Measurements from ENCODE around the gene PLLP.
"Not testable (repeated sequence)": the region's sequence is repeated elsewhere in the genome, so short reads cannot be mapped to it uniquely, and the experiment has no call there.

The PLLP gene

DNA sequence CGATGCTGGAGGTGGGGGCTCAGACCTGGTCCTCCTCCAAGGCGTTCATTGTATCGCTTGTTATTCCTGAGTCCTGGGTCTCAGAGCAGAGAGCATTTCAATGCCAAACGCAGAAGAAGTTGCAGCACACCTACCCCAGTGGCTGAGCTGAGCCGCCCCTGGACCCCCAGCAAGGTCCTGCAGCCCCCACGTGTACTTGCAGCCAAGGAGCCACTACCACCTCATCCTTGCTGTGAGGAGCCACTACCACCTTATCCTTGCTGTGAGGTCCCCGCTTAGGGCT is 13.5 kb downstream of the PLLP start:
- DNase-seq: no peak

DNA sequence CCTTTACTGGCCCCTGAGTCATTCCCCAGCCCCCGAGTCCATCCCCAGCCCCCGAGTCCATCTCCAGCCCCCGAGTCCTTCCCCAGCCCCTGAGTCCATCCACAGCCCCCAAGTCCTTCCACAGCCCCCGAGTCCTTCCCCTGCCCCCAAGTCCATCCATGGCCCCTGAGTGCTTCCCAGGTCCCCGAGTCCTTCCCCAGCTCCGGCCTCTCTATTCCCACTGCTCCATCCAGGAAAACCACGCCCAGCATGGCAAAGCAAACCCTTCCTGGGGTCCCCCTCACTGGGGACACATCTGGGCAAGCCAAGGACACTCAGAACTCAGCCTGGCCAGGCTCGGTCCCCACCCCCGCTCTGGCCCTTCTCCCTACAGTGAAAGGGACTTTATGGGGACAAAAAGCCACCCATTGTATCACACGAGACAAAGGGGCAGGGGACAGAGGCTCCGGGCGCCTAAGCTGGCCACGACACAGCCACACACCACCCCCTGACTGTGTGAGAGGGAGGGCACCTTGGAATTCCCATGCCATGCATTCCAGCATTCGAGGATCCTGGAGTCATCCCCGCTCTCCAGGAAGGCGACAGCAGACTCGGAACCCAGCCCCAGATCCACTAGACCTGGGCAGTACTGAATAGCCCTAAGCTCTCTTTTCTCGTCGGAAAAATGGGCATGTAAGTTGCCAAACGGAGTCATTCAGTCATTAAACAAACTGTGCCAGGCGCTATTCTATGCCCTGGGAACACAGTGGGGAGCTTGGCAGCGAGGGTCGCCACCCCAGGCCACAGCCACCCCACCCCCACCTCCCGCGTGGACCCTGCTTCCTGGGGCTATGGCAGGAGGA is 14.0 kb downstream of the PLLP start:
- DNase-seq: no peak

DNA sequence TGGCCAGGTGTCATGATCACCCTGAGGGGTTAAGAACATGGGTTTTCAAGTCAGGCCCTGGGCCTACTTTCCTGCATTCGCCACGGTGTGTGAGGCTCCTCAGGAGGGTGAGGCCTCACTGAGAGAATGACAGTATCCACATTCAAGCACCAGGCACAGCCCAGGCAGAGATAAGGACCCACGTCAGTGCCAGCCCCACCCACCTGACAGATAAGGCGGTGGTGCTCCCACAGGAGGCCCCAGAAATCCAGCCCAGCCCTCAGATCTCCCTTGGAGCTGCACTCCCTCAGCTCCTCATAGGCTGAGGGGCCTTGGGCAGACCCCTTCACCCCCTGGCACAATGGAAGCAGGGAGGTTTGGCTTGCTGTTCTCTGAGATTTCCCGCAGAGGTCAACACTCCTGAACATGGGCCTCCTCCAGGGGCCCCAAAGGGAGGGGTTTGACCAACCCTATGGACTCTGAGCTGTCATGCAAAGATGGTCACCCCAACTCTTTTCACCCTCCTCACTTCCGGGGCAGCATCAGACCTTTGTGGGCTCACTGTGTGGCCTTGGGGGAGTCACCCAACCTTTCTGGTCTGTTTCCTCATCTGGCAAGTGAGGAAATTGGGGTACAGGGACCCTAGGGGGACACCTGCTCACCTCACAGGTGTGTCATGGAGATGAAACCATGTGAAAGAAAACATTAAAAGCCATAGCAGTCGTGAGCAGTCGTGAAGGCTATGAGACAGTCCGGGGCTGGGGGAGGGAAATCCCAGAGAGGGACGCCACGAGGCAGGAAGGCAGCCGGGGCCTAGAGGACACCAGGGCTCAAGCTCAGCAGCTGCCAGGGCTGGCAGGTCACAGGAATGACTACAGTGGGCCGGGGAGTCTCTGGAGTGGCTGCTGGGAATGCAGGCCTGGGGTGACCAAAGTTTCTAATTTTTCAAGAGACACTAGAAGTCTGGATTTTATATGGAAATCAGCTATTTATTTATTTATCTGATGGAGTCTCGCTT is 15.4 kb downstream of the PLLP start:
- no peak for DNase-seq

DNA sequence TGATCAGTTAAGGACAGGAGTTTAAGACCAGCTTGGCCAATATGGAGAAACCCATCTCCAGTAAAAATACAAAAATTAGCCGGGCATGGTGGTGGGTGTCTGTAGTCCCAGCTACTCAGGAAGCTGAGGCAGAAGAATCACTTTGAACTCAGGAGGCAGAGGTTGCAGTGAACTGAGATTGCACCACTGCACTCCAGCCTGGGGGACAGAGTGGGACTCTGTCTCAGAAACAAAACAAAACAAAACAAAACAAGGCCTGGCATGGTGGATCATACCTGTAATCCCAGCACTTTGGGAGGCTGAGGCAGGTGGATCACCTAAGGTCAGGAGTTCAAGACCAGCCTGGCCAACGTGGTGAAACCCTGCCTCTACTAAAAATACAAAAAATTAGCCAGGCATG is 17.1 kb downstream of the PLLP start:
- not testable (repeated sequence) for DNase-seq

DNA sequence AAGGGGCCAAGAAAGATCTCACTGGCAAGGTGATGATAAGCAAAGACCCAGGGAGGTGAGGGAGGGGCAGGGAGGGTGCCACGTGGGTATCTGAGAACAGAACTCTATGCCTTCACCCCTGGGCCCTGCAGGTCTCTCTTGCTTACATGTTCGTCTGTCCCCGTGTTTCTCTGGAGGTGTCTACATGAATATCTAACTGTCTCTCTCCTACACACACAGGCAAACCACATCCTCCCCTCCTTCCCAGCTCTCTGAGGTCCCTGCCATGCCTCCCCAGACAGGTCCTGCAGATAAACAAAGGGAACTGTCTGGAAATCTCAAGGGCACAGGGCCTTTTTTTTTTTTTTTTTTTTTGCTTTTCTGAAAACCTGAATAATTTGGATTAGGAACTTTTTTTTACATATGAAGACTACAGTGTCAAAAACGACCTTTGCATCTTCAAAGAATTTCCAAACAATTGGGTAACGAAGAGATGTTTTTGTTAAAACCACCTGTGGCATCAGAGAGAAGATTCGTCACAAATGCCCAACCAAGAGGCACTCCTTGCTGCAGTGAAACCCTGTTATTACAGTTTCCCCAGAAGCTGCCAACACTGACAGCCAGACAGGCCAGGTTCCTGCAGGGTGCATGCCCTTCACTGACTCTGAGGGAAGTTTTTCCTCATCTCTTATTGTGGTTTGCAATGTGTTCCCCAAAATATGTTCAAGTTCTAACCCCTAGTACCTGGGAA is 17.8 kb downstream of the PLLP start:
- no peak for DNase-seq

DNA sequence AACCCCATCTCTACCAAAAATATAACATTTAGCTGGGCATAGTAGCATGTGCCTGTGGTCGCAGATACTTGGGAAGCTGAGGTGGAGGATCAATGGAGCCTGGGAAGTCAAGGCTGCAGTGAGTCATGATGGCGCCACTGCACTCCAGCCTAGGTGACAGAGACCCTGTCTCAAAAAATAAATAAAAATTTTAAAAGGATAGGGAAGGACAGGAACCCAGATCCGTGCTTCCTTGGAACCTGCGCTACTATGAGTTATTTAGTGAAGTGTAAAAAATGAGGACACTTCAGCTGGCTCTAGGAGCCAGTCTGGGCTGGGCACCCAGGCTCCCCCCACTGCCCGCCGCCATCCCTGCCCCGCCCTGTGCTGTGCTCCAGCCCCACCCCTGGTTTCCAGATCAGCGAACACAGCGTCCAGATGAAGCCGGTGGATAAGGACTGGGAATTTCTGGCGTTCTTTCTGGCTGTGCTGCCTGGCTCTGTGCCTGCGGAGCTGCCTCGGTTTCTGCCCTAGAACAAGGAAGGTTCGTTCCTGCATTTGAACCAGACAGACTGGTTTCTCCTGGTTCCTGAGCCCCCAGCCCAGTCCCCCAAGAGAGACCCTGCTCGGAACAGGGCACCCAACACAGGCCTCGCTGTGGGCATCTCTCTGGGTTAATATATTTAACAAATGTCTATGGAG is 18.5 kb downstream of the PLLP start:
- DNase-seq: no peak

DNA sequence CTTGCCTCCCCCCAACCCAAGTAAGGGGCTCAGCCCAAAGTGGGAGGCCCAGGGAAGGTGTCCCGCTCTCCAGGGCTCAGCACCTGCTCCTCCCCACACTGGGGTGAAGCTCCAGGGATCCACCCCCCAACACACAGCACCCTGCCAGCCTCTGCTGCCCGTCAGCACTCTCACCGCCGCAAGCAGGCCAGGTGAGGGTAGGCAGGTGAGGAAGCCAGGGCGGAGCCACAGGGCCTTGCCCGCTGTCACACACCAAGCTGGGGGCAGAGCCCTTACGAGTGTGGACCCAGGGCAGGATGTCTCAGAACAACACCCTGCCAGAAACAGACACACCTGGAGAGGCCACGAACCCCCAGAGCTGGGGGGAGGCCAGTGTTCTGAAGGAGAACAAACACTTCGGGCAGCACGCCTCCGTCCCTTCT is 19.5 kb downstream of the PLLP start:
- DNase-seq: no peak

DNA sequence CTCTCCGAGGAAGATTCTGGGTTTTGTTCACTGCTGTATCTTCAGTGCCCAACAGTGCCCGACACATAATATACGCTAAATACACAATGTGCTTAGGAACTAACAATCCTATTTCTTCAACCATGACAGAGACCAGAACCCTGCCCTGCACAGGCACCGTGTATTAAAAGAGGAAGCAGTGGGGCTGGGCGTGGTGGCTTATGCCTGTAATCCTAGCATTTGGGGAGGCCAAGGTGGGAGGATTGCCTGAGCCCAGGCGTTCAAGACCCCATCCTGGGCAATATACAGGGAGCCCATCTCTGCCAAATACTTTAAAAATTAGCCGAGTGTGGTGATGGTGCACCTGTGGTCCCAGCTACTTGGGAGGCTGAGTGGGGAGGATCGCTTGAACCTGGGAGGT is 20.1 kb downstream of the PLLP start:
- no peak for DNase-seq

DNA sequence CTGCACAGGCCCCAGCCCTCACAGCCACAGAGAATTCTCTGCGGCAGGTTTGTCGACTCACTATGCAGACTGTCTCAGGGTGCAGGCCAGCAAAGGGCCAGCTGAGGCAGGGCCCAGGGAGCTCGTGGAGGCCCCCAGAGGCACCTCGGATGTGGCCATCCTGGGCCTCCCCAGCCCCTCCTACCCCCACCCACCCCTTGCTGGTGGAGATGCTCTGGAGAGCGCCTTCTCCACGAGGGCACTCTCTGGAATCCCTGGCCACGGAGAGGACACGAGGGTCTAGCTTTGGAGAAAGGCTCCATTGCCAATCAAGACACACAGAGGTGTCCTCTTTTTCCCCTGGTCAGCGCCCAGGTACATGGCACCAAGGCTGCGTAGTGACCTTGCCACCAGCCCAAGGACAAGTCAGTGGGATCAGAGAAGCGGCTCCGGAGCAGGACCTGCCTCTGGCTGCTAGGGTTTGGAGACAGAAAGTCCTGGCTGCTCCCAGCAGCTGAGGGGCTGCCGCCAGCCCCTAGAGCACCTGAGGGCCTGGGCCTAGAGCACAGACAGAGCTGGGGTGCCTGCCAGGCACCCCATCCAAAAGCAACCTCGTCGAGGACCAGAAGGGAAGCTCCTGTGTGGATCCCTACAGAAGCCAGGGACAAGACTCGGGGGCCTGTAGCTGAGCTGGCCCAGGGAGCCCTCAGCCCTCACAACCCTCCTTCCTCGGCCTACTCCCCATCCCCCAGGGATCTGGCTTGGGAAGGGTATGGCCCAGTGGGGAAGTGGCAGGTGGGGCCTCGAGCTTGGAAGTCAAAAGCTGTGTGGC is 20.7 kb downstream of the PLLP start:
- no peak for DNase-seq

DNA sequence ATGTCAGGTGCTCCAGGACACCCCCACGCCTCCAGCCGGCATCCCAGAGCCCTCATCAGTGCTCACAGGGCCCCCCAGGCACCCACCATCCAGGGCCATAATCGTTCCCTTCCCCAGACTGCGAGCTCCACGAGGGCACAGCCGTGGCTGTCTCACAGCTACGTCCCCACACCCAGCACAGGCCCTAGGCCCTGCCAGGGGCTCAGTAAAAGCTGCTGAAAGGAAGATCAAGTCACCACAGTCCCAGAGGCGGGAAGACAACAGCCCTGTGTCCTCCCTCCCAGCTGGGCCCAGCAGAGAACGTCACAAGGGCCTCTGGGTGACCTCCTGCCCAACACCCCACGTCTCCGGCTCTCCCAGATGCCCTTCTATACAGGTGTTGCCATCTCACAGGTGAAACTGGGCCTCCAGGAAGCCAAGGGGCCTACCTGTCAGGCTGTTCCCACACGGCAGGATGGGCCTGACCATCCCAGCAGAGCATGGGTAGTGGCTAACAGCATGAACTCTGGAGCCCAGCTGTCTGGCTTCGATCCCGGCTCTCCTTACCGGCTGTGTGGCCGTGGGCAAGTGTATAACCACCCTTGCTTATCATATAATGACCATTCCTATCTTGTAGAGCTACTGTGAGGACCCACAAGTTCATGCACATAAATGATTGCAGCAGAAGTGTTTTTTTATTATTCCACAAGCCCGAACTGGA is 21.5 kb downstream of the PLLP start:
- no peak for DNase-seq

DNA sequence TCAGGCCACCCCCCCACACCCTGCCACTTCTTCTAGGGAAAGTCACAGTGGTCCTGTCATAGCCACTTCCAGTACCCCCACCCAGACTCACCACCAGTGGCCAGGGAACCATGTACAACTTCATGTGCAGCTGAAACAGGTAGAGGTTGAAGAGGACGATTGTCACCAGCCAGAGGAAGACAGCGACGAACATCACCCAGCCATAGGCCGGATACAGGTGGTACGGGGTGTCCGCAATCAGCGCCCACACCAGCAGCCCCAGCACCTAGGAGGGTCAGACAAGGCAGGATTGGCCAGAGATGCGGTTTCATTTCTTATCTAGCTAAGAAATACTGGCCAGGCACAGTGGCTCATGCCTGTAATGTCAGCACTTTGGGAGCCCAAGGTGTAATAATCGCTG is 22.7 kb downstream of the PLLP start:
- DNase-seq: no peak

DNA sequence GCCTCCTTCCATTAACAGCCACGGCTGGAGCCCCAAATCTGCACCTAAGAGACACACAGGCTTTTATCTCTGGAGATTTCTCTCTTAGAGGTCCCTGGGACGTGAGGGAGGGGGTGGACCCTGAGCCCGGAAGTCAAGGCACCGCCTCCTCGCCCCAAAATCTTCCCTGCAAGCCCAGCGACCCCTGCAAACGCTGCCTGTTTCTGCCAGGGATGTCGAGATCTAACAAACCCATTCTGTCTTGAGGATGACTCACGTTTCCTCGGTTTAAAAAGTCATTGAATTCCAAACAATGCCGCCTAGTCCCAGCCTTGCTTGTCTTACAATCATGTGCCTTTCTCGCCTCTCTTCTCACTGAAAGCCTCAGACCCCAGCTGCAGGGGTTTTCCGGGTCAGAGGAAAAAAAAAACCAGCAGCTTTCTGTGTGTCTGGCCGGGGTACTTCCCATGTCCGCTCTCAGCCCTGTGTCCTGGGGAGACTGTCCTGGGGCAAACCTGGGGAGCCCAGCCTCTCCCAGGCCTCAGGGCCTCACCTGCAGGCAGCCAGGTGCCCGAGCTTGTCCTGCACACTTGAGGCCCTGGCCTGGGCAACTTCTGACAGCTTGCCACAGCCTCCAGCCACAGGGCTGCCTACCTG is 24.1 kb downstream of the PLLP start:
- DNase-seq: no peak

DNA sequence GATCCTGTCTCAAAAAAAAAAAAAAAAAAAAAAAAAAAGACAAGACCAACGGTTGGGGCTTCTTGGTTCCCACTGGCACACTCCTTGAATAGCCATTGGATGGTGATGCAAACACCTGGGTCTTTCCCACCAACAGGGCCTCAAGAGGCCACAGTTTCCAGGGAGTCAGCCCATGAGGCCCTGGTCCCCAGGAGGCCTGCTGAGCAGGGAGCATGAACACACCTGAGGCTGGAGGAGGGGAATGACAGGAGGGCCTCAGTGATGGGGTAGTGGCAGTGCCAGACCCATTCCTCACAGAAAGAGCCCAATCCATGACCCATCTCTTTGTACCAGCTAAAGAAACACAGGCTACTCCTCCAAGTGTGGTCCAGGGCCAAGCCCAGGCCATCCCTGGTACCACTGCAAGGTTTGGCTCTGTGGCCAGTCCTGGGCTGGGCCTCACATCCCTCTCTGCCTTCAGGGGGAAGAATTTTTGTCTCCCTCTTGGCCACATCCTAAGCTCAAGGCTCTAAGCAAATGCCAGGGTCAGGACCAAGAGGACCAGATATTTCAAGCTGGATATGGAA is 25.5 kb downstream of the PLLP start:
- no peak for DNase-seq

DNA sequence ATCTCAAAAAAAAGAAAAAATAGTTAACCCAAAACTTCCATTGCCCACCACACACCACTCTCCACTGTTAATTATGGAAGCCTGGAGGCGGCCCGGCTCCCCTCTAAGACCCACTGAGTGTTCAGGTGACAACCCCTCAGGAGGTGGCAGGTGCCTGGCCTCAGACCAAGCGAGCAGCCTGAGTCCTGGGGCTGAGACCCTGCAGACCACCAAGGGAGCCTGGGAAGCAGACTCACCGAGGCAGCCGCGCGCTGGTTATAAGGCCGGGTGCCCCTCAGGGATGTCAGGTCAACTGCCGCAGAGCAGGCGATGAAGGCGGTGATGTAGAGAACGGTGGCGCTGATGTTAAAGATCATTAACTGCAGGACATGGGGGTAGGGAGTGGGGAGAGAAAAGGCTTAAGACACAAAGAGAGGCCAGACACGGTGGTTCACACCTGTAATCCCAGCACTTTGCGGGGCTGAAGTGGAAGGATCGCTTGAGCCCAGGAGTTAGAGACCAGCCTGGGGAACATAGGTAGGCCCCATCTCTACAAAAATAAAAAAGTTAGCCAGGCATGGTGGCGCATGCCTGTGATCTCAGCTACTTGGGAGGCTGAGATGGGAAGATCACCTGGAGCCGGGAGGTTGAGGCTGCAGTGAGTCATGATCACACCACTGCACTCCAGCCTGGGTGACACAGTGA is 26.1 kb downstream of the PLLP start:
- no peak for DNase-seq

DNA sequence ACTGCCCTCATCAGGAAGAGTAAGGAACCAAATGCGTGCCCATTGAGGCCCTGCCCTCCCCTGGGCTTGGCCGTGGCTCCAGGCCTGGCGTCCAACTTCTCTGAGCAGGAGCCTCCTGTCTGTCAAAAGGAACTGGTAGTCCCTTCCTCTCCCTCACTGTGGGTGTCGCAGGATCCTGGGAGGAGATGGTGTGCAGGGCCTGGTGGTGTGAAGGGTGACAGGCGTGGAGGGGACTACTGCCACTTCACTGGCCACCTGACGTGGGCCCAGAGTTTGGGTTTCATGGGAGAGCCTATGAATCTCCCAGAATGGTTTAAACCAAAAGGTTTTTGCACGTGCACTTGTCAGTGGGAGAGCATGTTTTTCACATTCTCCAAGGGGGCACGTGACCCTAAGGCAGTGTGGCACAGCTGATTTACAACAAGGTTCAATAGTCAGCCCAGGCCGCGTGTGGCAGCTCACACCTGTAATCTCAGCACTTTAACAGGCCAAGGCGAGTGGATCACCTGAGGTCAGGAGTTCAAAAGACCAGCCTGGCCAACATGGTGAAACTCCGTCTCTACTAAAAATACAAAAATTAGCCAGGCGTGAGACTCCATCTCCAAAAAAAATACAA is 26.9 kb downstream of the PLLP start:
- DNase-seq: no peak

DNA sequence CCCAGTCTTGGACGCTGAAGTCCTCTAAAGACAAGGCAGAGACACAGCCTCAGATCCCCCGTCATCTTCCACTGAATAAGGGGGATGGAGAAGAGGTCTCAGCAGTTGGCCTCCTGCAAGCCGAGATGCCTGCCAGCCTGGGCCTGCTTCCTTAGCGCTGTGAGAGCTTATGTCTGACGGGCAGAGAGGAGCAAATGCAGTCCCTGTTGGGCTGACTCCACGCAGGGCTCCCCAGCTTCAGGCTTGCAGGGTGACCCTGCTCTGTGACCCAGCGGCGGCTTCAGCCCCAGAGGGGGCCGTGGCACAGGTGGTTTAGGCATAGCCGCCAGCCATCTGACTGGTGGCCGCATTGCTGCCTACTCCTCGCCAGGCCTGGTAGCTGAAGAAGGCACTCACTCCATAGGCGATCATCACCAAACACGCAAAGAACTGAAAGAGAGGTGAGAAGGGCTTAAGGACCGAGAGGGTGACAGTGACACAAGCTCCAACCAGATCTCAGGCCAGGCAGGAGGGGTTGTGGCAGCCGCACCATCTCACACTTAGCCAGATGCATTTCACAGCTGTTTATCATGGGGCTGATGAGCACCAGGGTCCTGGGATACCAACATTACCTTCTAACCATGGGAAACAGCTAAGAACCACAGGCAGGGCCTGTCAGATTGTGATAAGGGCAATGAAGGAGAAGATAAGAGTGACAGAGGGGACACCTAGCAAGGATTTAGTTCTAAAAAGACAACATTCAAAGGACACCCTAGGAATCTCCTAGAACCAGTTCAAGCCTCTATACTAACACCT is 27.7 kb downstream of the PLLP start:
- DNase-seq: no peak

DNA sequence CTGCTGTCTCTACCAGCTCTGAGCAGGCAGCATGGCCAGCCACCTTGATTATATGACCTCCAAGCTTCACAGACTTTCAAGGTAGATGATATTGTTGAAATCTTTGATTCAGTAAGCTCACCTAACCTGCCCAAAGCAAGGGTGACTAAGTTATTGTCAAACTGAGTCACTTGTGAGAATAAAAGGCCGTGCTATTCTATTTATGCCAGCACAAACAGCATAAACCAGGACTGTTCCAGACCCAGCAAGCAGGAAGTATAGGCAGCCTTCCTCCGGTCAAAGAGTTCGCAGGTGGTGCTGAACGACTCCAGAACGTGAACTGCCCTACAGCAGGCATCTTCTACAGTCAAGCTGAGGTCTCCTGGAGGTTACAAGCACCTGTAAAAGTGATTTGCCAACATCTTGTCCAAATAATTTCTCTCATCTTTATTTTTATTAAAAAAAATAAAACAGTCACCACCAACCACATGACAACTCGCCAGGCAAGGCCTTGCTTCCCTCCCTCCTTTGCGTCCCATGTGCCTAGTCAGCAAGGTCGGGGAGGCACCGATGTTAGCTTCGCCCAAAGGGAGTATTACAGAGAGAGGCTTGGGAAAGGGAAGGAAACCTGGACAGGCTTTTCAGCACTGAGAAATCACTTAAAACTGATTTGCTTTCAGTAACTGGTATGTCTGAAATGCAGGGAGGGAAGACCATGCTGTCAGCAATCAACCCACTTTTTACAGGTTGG is 28.6 kb downstream of the PLLP start:
- no peak for DNase-seq

DNA sequence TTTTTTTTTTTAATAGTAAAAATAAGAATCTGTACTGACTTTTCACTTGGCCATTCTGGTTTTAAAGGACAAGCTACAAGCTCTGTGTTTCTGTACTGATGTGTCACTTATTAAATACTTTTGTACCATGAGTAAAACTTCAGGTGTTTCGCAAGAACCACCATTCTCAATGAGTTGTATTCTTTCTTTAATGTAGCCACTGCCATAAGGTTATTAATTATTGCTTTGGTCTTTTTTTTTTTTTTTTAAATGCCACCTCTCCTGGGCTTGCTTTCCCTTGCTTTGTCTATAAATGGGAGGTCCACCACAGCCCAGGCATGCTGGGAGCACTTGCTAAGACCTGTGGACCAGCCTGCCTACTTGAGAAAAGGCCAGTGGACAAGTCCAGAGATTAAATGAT is 31.0 kb downstream of the PLLP start:
- no peak for DNase-seq
